IMR-90 (cell line): ENCODE results near the gene CLN3. TPM values are rescaled to one million over a fixed set of nuclear protein-coding genes. Genes with fewer than 3 reads are reported as not detected.

Source experiments
- polyA plus RNA-seq, 3 experiments: library from polyadenylated mRNA; depleted of rRNA; stranded (reverse); fragments of >200 nt; gene quantifications; 2 replicates each; pipeline ENCODE4 v1.2.3, GENCODE V29; 2012; ENCODE audit warnings: low replicate concordance in 1 of 3
- total RNA-seq: library from RNA; depleted of rRNA; stranded (reverse); fragments of >200 nt; gene quantifications from 2 replicates; pipeline ENCODE4 v1.2.3, GENCODE V29; 2012; rRNA removed

Gene CLN3
- total and polyA plus RNA-seq, 2 of the 4 experiments (the other 2 are of a cell fraction): 3.9 to 15.9 TPM

Other genes starting within 250 kb of the CLN3 start
- under 0.01 TPM in 1 of 2 replicates, not detected in the other for gene SBK1, start 199.5 kb downstream of the CLN3 start, total RNA-seq
- gene SBK1, start 199.5 kb downstream of the CLN3 start, polyA plus RNA-seq (2012; rRNA removed): 0.03 and 0.05 TPM in 2 replicates
- gene NPIPB6, start 128.6 kb downstream of the CLN3 start, total RNA-seq: 0.18 and 0.56 TPM in 2 replicates
- 0.19 and 0.22 TPM in 2 replicates for gene NPIPB6, start 128.6 kb downstream of the CLN3 start, polyA plus RNA-seq (2012; rRNA removed)
- gene EIF3CL, start 88.2 kb downstream of the CLN3 start, total RNA-seq: 119 and 180 TPM in 2 replicates
- gene EIF3CL, start 88.2 kb downstream of the CLN3 start, polyA plus RNA-seq (2012; rRNA removed): 143 and 153 TPM in 2 replicates
- not detected in 2 replicates for gene NPIPB7, start 19.7 kb downstream of the CLN3 start, total RNA-seq
- 0.10 TPM in 1 of 2 replicates, not detected in the other for gene NPIPB7, start 19.7 kb downstream of the CLN3 start, polyA plus RNA-seq (2012; rRNA removed)
- gene APOBR, start 2.6 kb upstream of the CLN3 start, total RNA-seq: not detected in 2 replicates
- not detected in 2 replicates for gene APOBR, start 2.6 kb upstream of the CLN3 start, polyA plus RNA-seq (2012; rRNA removed)
- not detected in 2 replicates for gene IL27, start 14.8 kb upstream of the CLN3 start, total RNA-seq
- not detected in 2 replicates for gene IL27, start 14.8 kb upstream of the CLN3 start, polyA plus RNA-seq (2012; rRNA removed)
- gene NUPR1, start 46.9 kb upstream of the CLN3 start, total RNA-seq: 5.8 and 10.2 TPM in 2 replicates
- gene NUPR1, start 46.9 kb upstream of the CLN3 start, polyA plus RNA-seq (2012; rRNA removed): 27.9 and 29.8 TPM in 2 replicates
- gene SGF29, start 61.8 kb upstream of the CLN3 start, total RNA-seq: 7.2 and 7.7 TPM in 2 replicates
- 4.3 and 4.7 TPM in 2 replicates for gene SGF29, start 61.8 kb upstream of the CLN3 start, polyA plus RNA-seq (2012; rRNA removed)
- not detected in 2 replicates for gene SULT1A2, start 105.0 kb upstream of the CLN3 start, total RNA-seq
- 0.09 TPM in 1 of 2 replicates, not detected in the other for gene SULT1A2, start 105.0 kb upstream of the CLN3 start, polyA plus RNA-seq (2012; rRNA removed)
- 1.1 and 1.6 TPM in 2 replicates for gene SULT1A1, start 118.0 kb upstream of the CLN3 start, total RNA-seq
- gene SULT1A1, start 118.0 kb upstream of the CLN3 start, polyA plus RNA-seq (2012; rRNA removed): 1.1 and 1.2 TPM in 2 replicates
- gene NPIPB8, start 146.0 kb upstream of the CLN3 start, total RNA-seq: not detected in 2 replicates
- not detected in 2 replicates for gene NPIPB8, start 146.0 kb upstream of the CLN3 start, polyA plus RNA-seq (2012; rRNA removed)
- 132 and 184 TPM in 2 replicates for gene EIF3C, start 219.4 kb upstream of the CLN3 start, total RNA-seq
- 260 and 325 TPM in 2 replicates for gene EIF3C, start 219.4 kb upstream of the CLN3 start, polyA plus RNA-seq (2012; rRNA removed)